ENCODE data around the gene DIS3L2.

Gene DIS3L2

GRCh38 chr2:232211743-232212686 is 250.5 kb downstream of the DIS3L2 start:
- TF ChIP-seq TOX (CRISPR knock-in tag; IDR thresholded peaks at IDR 0.05; ENCODE audit: borderline replicate concordance) (no peak), GLIS3 (CRISPR knock-in tag; IDR thresholded peaks at IDR 0.05) (no peak), SNAI2 (CRISPR knock-in tag; IDR thresholded peaks at IDR 0.05) (no peak), ZNF70 (CRISPR knock-in tag; IDR thresholded peaks at IDR 0.05) (no peak), CSDC2 (CRISPR knock-in tag; IDR thresholded peaks at IDR 0.05) (no peak), PPARA (CRISPR knock-in tag; IDR thresholded peaks at IDR 0.05; ENCODE audit: borderline replicate concordance) (no peak), ESRRG (CRISPR knock-in tag; IDR thresholded peaks at IDR 0.05) (no peak), ISL1 (CRISPR knock-in tag; IDR thresholded peaks at IDR 0.05) (no peak)
- no peak for ATAC-seq

GRCh38 chr2:232213176-232213575 is 251.7 kb downstream of the DIS3L2 start:
- ATAC-seq, result no peak
- TF ChIP-seq CREB5 (CRISPR knock-in tag; IDR thresholded peaks at IDR 0.05; ENCODE audit: low read depth), result no peak
- no peak for TF ChIP-seq ZNF70 (CRISPR knock-in tag; IDR thresholded peaks at IDR 0.05)
- TF ChIP-seq CSDC2 (CRISPR knock-in tag; IDR thresholded peaks at IDR 0.05), result no peak
- TF ChIP-seq ZFP30 (CRISPR knock-in tag; IDR thresholded peaks at IDR 0.05), result no peak
- no peak for TF ChIP-seq POU6F1 (CRISPR knock-in tag; IDR thresholded peaks at IDR 0.05; ENCODE audit: borderline replicate concordance, low read depth)
- TF ChIP-seq ZFP3 (CRISPR knock-in tag; IDR thresholded peaks at IDR 0.05), result no peak
- no peak for TF ChIP-seq PPARA (CRISPR knock-in tag; IDR thresholded peaks at IDR 0.05; ENCODE audit: borderline replicate concordance)
- no peak for TF ChIP-seq TSHZ2 (CRISPR knock-in tag; IDR thresholded peaks at IDR 0.05)
- TF ChIP-seq RARB (CRISPR knock-in tag; IDR thresholded peaks at IDR 0.05), result no peak
- TF ChIP-seq TCF4 (CRISPR knock-in tag; IDR thresholded peaks at IDR 0.05; ENCODE audit: borderline replicate concordance), result no peak
- TF ChIP-seq CSRNP3 (CRISPR knock-in tag; IDR thresholded peaks at IDR 0.05), result no peak

- no peak for TF ChIP-seq CSRNP3 (CRISPR knock-in tag; IDR thresholded peaks at IDR 0.05)
- no peak for ATAC-seq
Measured at GRCh38 chr2:232214053-232214452, 252.5 kb downstream of the DIS3L2 start.

GRCh38 chr2:232216028-232216427 is 254.5 kb downstream of the DIS3L2 start:
- no peak for ATAC-seq
- TF ChIP-seq RARB (CRISPR knock-in tag; IDR thresholded peaks at IDR 0.05), result no peak
- no peak for TF ChIP-seq ZNF565 (CRISPR knock-in tag; conservative IDR thresholded peaks at IDR 0.05; ENCODE audit: low read depth)
- no peak for TF ChIP-seq TOX (CRISPR knock-in tag; IDR thresholded peaks at IDR 0.05; ENCODE audit: borderline replicate concordance)
- no peak for TF ChIP-seq CSDC2 (CRISPR knock-in tag; IDR thresholded peaks at IDR 0.05)

Measured in SK-N-SH treated with all-trans-retinoic acid at 6 μM for 48 hours (cell line).